Activated CD4-positive, alpha-beta T cell treated with anti-CD3 and anti-CD28 coated beads for 48 hours (primary cell): ENCODE data around the gene PC.
"Not testable (repeated sequence)": the region's sequence is repeated elsewhere in the genome, so short reads cannot be mapped to it uniquely, and the experiment has no call there.

ENCODE experiments used
- DNase-seq: peaks from one replicate; pipeline ENCODE4 v3.0.0-alpha.2; 2020

Gene PC

GRCh38 chr11:66840317-66841091 lies 117.7 kb downstream of the PC start:
- DNase-seq = no peak

GRCh38 chr11:66835768-66836405 lies 122.3 kb downstream of the PC start:
- no peak for DNase-seq

GRCh38 chr11:66834943-66835342 lies 123.2 kb downstream of the PC start:
- DNase-seq = no peak

GRCh38 chr11:66834539-66834845 lies 123.7 kb downstream of the PC start:
- no peak for DNase-seq

- DNase-seq = not testable (repeated sequence)
Observed at GRCh38 chr11:66824573-66824972, 133.6 kb downstream of the PC start.

- DNase-seq = no peak
Observed at GRCh38 chr11:66823700-66824099, 134.5 kb downstream of the PC start.

GRCh38 chr11:66820901-66821300 lies 137.3 kb downstream of the PC start:
- no peak for DNase-seq

- DNase-seq = no peak
Observed at GRCh38 chr11:66820381-66820780, 137.8 kb downstream of the PC start.

GRCh38 chr11:66818231-66818955 lies 139.8 kb downstream of the PC start:
- DNase-seq = no peak

GRCh38 chr11:66815646-66816045 lies 142.5 kb downstream of the PC start:
- no peak for DNase-seq

- no peak for DNase-seq
Observed at GRCh38 chr11:66814678-66815077, 143.5 kb downstream of the PC start.

GRCh38 chr11:66810576-66811185 lies 147.5 kb downstream of the PC start:
- no peak for DNase-seq

- no peak for DNase-seq
Observed at GRCh38 chr11:66809592-66809991, 148.6 kb downstream of the PC start.

- no peak for DNase-seq
Observed at GRCh38 chr11:66800720-66801428, 157.3 kb downstream of the PC start.

GRCh38 chr11:66799815-66800214 lies 158.4 kb downstream of the PC start:
- DNase-seq = not testable (repeated sequence)
